Stimulated activated CD8-positive, alpha-beta memory T cell treated with anti-CD3 and anti-CD28 coated beads, Interleukin-4, amount 100 ng/mL, for 4 hours (primary cell): ENCODE results near the gene EPN3.
A peak's percentile ranks its signal among the peaks of the same experiment; 100 is the strongest.

ENCODE experiments used
- DNase-seq, 2 donors: peaks; one replicate each; pipeline ENCODE4 v3.0.0-alpha.2; 2020; ENCODE audit warnings: low read depth in 2 of 2, low spot score in 1 of 2

The EPN3 gene

DNA sequence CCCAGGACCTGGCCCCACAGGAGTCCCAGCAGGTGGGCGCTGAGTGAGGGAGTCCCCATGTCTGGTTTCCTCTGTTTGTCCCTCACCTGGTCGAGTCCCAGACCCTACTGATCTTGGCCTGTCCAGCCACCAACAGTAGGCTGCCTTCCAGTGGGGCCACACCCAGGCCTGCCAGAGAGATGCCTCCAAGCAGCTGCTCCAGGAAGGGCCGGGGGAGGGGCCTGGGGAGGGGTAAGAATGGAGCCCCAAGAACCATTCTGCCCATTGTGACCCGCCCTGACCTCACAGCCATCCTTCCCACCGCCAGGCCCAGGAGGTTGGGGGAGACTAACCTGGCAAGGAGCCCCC is 15.2 kb downstream of the EPN3 start:
- DNase-seq: no peak

DNA sequence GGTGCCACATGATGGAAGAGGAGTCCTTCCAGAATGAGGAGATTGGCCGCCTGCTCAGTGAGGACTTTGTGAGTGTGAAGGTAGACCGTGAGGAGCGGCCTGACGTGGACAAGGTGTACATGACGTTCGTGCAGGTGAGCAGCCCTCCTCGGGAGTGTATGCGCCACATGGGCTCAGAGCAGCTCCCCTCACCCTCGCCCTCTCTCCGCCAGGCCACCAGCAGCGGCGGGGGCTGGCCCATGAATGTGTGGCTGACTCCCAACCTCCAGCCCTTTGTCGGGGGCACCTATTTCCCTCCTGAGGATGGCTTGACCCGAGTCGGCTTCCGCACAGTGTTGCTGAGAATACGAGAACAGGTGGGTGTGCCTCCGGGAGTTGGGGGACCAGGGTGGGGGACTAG is 16.3 kb downstream of the EPN3 start:
- no peak for DNase-seq

DNA sequence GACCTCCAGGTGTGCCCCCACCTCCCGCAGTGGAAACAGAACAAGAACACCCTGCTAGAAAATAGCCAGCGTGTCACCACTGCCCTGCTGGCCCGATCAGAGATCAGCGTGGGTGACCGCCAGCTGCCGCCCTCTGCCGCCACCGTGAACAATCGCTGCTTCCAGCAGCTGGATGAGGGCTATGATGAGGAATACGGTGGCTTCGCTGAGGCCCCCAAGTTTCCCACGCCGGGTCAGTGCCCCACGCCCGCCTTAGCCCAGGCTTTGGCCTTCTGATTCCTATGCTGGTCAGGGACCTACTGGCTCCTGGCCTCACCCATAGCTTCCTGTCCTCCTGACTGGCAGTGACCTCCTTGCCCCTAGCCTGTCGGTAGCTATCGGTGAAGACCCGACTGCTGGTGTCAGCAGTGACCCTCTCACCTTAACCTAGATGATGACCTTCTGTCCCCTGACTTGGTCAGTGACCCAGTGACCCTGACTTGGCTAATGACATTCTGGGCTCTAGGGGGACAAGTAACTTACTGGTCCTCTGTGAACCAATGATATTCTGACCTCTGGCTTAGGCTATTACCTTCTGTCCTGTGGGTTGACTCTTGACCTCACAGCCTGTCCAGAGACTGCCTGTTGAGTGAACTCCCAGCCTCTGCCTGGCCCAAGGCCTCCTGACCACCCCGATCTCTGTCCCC is 16.9 kb downstream of the EPN3 start:
- no peak for DNase-seq

DNA sequence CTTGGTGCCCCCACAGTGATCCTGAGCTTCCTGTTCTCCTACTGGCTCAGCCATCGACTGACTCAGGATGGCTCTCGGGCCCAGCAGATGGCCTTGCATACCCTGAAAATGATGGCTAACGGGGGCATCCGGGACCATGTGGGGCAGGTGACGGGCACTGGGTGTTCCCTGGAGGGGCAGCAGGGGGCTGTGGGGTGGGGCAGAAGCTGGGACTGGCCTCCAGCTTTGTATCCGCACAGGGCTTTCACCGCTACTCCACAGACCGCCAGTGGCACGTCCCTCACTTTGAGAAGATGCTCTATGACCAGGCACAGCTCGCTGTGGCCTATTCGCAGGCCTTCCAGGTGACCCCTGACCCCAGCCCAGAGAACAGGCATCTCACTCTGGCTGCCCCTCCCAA is 17.4 kb downstream of the EPN3 start:
- DNase-seq: no peak

DNA sequence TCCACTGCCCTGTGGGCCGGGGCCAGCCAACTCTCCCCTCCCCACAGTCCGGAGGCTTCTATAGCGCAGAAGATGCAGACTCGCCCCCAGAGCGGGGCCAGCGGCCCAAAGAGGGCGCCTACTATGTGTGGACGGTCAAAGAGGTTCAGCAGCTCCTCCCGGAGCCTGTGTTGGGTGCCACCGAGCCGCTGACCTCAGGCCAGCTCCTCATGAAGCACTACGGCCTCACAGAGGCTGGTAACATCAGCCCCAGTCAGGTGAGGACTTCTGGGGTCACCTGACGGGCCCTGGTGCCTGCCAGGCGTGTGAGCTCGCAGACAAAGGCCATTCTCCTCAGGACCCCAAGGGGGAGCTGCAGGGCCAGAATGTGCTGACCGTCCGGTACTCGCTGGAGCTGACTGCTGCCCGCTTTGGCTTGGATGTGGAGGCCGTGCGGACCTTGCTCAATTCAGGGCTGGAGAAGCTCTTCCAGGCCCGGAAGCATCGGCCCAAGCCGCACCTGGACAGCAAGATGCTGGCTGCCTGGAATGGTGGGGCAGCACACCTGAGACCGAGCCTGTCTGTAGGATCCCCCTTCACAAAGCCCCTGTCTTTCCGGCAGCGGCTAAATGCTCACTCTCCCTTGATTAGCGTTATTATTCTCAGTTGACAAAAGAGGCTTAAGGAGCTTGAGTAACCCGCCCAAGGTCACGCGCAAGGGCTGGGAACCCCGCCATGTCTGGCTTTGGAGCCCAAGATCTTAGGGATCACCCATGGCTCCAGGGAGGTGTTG is 18.3 kb downstream of the EPN3 start:
- no peak for DNase-seq

DNA sequence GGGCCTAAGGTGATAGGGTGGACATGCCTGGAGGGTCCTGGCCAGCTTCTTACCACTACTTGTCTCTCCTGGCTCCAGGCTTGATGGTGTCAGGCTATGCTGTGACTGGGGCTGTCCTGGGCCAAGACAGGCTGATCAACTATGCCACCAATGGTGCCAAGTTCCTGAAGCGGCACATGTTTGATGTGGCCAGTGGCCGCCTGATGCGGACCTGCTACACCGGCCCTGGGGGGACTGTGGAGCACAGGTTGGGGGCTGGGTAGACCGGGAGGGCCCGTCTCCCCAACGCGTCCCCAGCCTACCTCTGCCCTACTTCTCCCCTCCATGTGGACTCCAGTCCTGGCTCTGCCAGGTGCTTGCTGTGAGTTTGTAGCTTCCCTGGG is 18.9 kb downstream of the EPN3 start:
- DNase-seq: no peak

DNA sequence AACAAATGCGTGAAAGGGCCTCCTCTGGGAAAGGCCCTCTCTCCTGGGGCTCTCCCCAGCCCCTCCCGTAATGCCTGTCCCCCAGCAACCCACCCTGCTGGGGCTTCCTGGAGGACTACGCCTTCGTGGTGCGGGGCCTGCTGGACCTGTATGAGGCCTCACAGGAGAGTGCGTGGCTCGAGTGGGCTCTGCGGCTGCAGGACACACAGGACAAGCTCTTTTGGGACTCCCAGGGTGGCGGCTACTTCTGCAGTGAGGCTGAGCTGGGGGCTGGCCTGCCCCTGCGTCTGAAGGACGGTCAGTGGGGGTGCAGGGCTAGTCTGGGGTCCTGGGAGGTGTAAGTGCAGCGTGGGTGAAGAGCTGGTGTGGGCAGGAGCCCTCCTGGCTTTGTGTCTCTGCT is 19.3 kb downstream of the EPN3 start:
- no peak for DNase-seq

DNA sequence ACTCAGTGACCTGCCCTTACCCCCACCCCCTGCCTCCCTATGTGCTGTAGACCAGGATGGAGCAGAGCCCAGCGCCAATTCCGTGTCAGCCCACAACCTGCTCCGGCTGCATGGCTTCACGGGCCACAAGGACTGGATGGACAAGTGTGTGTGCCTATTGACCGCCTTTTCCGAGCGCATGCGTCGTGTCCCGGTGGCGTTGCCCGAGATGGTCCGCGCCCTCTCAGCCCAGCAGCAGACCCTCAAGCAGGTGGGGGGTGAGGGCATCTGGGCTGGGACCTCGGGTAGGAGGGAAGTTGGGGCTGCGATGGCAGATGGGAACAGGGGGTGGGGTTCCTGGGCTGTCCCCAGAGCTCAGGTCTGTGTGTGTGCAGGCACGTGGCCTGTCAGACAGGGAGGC is 21.7 kb downstream of the EPN3 start:
- no peak for DNase-seq

DNA sequence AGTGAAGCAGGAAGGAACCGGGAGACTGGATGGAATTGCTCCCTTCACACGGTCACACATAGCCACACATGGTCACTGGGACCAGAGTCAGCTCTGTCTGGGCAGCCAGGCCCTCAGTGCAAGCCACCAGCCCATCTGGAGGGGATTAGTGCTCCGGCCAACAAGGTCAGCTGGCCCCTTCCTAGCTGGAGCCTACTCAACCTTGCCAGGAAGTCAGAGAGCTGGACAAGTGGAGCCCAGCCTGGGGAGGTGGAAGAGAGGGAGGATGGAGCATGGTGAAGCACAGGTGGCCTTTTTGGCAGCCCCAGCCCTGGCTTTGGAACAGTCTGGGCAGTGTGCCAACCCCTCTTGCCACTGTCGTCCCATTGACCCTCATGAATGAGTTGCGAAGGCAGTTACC is 24.3 kb downstream of the EPN3 start:
- DNase-seq: no peak

DNA sequence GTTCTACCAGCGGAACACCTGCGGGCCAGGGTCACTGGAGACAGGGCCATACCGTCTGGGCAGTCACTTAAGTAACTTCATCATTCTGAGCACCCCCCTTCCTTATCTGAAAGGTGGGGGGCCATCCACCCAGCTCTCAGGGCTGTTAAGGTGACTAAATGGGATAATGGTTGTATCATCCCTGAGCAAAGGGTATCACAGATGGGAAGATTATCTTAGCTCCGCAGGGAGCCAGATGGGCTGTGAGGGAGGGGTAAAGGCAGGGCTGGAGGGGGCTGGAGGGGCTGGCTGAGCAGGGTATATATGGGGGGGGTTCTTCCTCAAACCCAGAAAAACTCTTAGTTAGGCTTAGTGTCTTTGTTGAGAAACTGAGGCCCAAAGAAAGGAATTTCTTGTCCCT is 25.1 kb downstream of the EPN3 start:
- no peak for DNase-seq

DNA sequence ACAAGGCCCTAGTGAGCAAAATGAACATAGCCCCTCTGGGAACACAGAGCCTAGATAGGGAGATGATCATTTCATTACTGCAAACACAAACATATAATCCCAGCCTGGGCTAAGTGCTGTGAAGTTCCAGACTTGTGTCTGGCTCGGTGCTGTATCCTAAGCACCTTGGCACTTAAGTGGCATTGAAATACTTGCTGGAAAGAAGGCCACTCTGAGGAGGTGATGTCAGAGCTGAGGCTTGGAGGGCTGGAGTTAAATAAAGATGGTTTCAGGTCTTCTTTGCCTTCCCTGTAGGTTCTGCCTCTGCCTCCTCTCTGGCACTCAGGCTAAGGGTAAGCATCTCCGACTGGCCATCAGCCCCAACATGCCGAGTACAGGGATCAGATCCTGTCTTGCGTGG is 25.6 kb downstream of the EPN3 start:
- DNase-seq: no peak

DNA sequence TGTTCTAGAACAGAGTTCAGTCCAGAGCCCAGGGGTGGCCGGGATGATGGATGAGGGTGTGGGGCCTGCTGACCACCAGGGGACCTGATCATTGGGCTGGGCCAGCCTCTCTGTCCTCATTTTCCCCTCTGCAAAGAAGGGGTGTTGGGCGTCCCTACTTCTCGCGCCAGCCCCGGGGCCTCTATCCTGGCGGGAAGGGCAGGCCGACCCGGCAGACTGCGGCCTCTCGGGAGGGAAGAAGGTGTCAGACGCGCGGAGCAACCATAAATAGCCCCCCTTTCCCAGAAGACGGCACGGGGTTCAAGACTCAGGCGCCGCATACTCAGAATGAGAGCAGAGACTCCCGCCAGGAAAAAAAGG is 26.0 kb downstream of the EPN3 start:
- no peak for DNase-seq

DNA sequence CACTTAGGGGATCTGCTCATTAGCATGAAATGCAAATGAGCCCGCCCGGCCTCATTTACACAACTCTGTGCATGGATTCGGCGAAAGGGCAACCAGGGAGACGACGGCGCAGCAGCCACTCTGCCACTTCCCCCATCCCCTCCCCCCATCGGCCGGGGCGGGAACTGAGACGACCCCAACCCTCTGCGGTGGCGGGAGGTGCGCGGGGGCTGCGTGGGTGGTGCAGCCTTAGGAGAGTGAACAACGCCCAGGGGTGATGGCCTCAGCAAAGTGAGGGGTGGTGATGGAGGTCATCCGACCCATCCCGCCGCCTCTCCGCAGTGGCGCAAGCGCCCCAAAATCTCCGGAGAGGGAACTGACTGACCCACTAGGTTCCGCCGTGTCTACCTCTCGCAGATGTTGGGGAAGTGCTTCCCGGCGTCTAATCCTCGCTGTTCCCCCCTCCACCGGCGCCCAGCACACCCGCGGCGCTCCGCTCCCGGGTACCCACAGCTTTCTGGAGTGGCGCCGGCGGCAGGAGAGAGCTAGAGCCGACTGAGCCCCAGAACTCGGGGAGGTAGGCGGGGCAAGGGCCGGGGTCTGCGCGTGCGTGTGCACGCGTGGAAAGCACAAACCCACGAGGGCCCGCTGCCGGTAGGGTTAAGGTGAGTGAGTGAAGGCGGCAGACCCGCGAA is 26.5 kb downstream of the EPN3 start:
- DNase-seq: no peak

DNA sequence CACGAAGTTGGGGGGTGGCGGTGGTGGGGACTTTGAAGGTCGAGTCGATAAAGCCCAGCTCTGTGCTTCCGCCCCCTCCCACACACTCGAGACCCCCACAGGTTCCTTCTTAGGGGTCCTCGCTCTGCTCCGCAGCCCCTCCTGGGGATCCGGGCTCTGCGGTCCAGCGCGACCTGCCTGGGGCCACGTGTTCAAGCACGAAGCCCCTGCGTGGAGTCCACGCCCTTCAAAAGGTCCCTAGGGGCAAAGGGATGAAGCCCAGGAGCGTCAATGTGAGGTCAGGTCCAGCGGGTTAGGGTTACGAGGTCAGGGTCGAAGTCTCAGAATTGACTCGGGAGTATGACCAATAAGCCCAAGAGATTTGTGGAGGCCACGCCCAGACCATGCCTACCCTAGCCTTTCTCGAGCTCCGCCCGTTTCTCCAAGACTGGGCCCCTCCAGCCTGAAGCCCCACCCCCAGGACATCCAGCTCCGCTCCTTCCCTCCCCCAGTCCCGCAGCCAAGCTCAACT is 27.2 kb downstream of the EPN3 start:
- DNase-seq: no peak

DNA sequence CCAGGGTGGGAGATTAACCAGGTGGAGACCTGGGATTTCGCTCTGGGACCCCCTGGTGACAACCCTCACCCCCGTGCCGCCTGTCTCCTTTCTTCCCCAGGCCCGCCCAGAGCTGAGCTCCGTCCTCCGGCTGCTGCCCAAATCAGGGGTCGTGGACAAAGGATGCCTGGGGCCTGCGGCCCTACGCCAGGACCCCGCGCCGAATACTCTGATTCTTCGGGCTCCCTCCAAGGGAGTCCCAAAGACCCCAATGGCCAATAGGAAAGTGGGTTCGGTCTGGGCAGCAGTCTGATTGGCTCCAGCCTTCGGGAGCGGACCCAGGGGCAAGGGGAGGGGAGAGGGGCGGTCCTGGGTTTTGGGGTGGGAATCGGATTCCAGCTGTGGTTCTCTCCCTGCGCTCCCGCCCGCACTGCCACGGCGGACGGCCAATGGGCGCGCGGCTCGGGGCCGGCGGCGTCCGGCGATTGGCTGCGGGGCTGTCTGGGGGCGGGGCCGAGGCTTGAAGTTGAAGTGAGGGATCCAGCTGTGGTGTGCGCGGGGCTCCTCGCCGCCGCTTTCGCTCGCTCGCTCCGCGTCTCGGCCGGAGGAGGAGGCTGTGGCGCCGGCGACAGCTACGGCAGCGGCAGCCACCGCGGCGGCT is 27.8 kb downstream of the EPN3 start, which contains the start of gene CACNA1G:
CACNA1G (plus strand) TSS at position 531 of the 640 bp plus-strand sequence. CDS start 745 bp downstream, outside the sequence.
- DNase-seq: peak; percentile 67 to 70

DNA sequence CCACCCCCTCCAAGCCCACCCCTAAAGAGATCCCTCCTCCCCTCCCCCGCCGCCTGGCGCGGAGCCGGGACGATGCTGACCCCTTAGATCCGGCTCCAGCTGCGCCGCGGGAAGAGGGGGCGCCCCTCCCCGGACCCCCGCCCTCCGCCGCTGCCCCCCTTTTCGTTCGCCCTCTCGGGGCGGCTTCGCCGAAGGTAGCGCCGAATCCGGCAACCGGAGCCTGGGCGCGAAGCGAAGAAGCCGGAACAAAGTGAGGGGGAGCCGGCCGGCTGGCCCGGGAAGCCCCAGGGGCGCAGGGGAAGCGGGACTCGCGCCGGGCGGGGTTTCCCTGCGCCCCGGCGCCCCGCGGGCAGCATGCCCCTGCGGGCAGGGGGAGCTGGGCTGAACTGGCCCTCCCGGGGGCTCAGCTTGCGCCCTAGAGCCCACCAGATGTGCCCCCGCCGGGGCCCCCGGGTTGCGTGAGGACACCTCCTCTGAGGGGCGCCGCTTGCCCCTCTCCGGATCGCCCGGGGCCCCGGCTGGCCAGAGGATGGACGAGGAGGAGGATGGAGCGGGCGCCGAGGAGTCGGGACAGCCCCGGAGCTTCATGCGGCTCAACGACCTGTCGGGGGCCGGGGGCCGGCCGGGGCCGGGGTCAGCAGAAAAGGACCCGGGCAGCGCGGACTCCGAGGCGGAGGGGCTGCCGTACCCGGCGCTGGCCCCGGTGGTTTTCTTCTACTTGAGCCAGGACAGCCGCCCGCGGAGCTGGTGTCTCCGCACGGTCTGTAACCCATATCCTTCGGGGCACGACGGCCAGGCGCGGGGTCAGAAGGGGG is 28.6 kb downstream of the EPN3 start:
- no peak for DNase-seq

DNA sequence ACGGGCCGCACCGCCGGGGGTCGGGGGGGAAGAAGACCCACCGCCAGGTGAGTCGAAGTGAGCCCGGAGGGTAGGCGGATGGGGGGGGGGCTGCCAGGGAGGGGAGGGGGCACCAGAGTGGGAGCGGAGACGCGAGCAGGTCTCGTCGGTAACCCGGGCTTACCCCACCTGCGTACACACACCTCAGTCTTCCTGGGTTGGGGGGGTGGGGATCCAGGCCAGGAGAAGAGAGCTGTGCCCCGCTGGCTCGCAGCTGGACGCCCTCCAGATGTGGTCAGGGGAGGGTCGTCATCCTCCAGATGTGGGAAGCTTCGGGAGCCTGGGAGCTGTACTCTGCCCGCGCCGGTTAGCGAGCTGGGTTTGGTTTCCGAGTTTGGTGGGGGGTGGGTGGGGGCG is 29.2 kb downstream of the EPN3 start:
- no peak for DNase-seq

DNA sequence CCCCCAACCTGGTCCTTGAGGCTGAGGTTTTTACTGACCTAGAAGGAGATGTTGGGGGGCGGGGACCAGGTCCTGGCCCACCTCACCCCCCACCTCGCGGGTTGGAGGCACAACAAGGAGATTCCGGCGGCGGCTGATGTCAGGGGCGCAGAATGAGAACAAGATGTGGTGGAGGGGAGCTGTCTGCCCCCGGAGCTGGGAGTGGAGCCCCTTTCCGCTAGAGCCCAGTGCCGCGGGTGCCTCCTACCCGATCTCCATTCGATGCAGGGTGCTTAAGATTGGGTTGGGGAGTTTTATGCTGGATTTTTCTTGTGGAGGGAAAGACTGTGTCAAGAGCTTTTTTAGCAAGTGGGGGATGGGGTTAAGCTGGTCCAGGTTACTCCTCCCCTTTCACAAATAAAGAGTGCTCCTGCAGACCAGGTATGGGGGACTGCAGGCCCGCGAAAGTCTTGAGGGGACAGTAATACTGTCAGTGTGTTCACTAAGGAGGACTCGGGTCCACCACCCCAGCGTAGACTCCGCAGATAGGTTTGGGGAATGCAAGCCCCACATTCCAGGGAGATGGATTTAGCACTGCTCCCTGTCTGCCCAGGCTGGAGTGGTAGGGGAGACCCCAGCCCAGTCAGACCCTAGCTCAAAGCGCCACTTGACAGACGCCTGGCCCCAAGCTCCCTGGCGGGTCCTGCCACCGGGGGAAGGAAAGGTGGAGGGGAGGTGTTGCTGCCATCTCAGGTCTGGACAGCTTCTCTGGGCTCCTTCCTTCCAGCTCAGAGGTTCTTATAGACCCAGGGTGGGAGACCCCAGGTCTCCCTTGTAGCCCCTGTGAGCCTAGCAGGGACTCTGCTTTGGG is 29.9 kb downstream of the EPN3 start:
- no peak for DNase-seq

DNA sequence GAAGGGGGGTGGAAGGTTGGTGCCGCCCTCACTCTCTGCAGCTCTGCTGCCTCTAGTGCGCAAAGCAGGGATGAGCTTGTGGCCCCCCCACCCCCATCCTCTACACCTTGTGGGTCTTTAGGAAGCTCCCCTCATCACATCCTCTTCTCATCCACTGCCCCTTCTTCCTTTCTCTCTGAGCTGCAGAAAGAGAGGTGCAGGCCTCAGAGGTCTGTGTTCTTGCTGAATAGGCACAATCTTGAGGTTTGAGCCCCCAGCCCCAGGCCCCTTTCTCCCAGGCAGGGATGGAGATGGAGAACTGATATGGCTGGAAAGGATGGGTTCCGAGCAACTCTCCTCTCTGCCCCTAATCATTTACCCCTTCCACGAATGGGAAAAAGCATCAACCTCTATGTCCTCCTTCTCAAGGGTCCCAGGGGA is 30.6 kb downstream of the EPN3 start:
- no peak for DNase-seq

DNA sequence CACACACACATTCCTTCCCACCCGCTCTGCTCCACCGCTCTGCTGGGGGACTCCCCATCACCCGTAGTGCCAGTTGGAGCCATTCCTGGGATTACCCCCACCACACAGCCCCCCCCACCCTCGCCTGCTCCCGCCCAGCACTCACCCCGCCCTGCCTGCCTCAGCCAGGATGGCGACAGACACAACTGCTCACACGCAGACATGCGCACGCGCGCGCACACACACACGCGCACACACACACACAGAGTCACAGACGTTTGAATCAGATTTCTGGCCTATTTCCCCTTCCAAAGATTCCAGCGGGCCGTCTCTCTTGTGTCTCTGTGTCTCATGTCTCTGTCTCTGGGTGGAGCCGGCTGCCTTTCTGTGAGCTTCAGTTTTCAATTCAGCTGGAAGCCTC is 32.4 kb downstream of the EPN3 start:
- no peak for DNase-seq
